Activated CD8-positive, alpha-beta memory T cell treated with anti-CD3 and anti-CD28 coated beads for 36 hours (primary cell): Measurements from ENCODE around the gene GOLGA6L24. TPM values are rescaled to one million over a fixed set of nuclear protein-coding genes. Genes with fewer than 3 reads are reported as not detected.
"Not testable (repeated sequence)": the region's sequence is repeated elsewhere in the genome, so short reads cannot be mapped to it uniquely, and the experiment has no call there.

Source experiments
- CTCF ChIA-PET: fragments of 350-600 bp; sonication (Branson Sonifier 250); formaldehyde crosslinking; loops from one replicate; lab custom pipeline; 2021; ENCODE audit warnings: antibody characterized with exemption; lab: Charles Lee
- POLR2A ChIA-PET: fragments of 350-600 bp; sonication (Branson Sonifier 250); formaldehyde crosslinking; loops from one replicate; lab custom pipeline; 2021; ENCODE audit warnings: antibody characterized with exemption; lab: Charles Lee
- total RNA-seq, 2 experiments: library from RNA; stranded (reverse); gene quantifications; one replicate each; pipeline ENCODE4 v1.2.3, GENCODE V29; 2021

Gene GOLGA6L24
- not detected for total RNA-seq

GRCh38 chr15:28357984-28358383 lies at the start of gene GOLGA6L24:
Gene GOLGA6L24, minus strand, starts transcription at chr15:28358084. Its CDS starts 61 bp downstream, at chr15:28358023.
- POLR2A ChIA-PET, CTCF ChIA-PET: not testable (repeated sequence)

GRCh38 chr15:28402774-28403435 lies 45.0 kb upstream of the GOLGA6L24 start:
- CTCF ChIA-PET, POLR2A ChIA-PET: not testable (repeated sequence)

- POLR2A ChIA-PET, CTCF ChIA-PET: not testable (repeated sequence)
Observed at GRCh38 chr15:28396022-28396421, 38.1 kb upstream of the GOLGA6L24 start.

- POLR2A ChIA-PET: not testable (repeated sequence)
Observed at GRCh38 chr15:28380053-28380452, 22.2 kb upstream of the GOLGA6L24 start.

GRCh38 chr15:28378364-28378763 lies 20.5 kb upstream of the GOLGA6L24 start, which contains the start of gene GOLGA8F:
Gene GOLGA8F, plus strand, starts transcription at chr15:28378664. Its CDS starts 98 bp downstream, at chr15:28378762.
- CTCF ChIA-PET: not testable (repeated sequence)

More at GRCh38 chr15:28380053-28380452, 22.2 kb upstream of the GOLGA6L24 start:
- CTCF ChIA-PET: not testable (repeated sequence)

DNA sequence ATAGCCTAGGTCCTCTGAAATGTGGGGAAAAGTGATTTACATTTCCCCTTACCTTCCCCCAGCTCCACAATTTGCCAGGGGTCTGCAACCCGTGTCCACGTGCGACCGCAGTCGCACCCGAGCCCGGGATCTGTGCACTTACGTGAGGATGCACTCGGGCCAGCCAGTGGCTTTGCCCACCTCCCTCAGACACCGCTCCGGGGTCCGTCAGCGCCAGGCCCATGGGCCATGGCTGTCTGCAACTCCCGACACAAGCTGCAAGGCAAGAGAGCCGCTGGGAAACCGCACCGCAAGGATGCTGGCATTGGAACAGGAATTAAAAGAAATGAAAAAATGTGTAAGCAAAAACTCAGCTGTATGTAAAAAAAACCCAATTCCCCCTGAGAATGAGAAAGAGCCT lies 7.6 kb upstream of the GOLGA6L24 start:
- CTCF ChIA-PET, POLR2A ChIA-PET: not testable (repeated sequence)

More at GRCh38 chr15:28378364-28378763, 20.5 kb upstream of the GOLGA6L24 start, which contains the start of gene GOLGA8F:
- POLR2A ChIA-PET: not testable (repeated sequence)

DNA sequence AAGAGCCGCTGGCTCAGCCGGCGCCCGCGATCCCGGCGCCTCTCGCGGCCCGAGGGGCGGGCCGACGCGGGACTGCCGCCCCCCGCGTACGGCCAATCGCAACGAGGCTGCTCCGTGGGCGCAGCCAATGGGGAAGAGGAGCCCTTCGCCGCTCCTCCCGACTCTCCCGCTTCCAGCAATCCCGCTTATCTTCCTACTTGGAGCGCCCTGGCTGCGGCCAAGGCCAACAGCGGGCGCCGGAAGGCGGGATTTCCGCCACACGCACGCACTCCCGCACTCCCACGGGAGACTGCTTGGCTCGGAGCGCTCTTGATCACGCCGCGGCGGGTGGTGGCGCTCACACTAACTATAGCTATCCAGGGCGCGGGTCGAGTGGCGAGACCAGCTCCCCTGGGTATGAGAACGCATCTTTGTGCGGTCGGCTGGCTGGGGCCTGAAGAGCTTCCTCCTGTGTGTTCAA lies 35.7 kb downstream of the GOLGA6L24 start, which contains the start of gene HERC2:
HERC2 (minus strand) TSS at position 51 of the 460 bp plus-strand sequence. CDS start 746 bp downstream, outside the sequence.
- POLR2A ChIA-PET, CTCF ChIA-PET: not testable (repeated sequence)

DNA sequence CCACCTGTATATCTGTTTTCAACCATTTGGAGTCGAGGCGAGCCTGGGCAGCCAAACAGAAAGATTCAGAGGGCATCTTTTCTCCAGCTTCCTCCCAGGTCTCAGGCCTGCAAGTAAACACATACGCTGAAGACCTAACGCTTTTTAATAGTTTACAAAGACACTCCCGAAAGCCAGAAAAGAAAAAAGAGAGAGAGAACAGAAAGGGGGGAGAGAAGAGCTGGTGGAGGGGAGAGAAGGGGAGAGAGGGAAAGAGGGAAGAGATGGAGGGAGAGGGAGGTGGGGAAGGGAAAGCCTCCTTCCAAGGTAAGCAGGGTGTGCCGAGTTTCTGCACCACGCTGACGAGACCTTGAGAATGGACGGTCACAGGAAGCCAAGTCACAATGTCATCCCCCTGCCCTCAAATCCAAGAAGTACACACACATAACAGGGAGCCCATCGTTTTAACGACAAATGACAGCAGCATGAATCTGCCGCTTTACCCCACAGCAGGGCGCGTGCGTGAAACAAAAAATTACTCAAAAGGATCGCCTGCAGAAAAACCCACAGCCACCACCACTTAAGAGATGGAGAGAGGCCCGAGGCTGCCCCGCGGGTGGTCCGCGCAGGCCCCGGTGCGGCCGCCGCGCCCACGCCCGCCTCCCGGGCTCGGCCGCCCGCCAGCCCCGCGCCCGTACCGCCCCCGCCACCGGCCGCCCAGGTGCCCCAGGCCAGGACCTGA lies 36.4 kb downstream of the GOLGA6L24 start:
- CTCF ChIA-PET, POLR2A ChIA-PET: not testable (repeated sequence)

DNA sequence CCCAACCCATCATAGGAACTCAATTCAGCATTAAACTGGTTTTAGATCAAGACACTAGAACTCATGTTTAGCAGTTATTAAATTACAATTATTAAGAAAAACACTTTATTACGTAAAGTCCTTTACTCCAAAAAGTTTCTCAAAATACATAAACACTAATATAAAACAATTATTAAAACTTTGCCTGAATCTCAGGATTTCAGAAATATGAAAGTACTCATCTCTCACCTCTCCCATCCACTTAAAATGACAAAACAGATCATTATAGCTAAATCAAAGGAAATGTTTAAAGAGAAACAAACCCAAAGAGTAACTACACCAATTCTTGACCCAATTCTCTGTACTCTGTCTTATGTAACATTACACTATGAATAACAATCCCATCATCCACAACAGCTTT lies 38.2 kb downstream of the GOLGA6L24 start:
- POLR2A ChIA-PET, CTCF ChIA-PET: not testable (repeated sequence)

DNA sequence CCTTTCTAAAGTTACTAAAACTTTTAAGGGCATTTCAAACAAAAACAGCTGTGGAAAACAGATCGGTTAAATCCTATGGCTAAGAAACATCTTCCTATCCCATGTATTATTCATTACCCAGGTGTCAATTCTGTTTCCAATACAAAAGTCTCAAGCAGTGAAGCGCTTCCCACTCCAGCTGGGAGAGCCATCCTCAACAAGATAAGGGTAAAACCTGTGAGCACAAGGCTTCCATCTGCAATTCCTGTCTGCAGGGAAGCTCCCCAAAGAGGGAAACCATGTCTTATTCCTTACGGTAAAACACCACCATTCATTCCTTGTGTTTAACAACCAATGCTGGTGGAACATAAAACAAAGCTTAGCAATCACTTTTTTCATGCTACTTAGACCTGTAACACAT lies 39.1 kb downstream of the GOLGA6L24 start:
- CTCF ChIA-PET, POLR2A ChIA-PET: not testable (repeated sequence)

- CTCF ChIA-PET, POLR2A ChIA-PET: not testable (repeated sequence)
Observed at GRCh38 chr15:28318122-28318521, 39.8 kb downstream of the GOLGA6L24 start.

- POLR2A ChIA-PET, CTCF ChIA-PET: not testable (repeated sequence)
Observed at GRCh38 chr15:28316958-28317357, 40.9 kb downstream of the GOLGA6L24 start.

- POLR2A ChIA-PET, CTCF ChIA-PET: not testable (repeated sequence)
Observed at GRCh38 chr15:28310454-28310853, 47.4 kb downstream of the GOLGA6L24 start.

DNA sequence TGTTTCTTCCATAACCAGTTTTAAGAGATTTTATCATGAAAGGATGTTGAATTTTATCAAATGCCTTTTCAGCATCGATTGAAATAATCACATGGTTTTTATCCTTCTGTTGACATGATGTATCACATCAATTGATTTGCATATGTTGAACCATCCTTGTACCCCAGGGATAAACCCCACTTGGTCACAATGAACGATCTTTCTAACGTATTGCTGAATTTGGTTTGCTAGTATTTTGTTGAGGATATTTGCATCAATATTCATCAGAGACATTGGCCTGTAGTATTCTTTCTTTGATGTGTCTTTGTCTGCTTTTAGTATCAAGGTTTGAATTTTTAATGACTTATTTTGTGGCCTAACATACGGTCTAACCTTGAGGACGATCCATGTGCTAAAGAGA lies 49.2 kb downstream of the GOLGA6L24 start:
- POLR2A ChIA-PET, CTCF ChIA-PET: not testable (repeated sequence)

Other genes with a start within 250 kb of the GOLGA6L24 start
- 10 to 100 TPM; 31.3 to 32.8 TPM for gene HERC2, start 35.9 kb downstream of the GOLGA6L24 start, total RNA-seq
- not detected for gene GOLGA8F, start 20.6 kb upstream of the GOLGA6L24 start, total RNA-seq
- not detected for gene GOLGA8G, start 174.9 kb upstream of the GOLGA6L24 start, total RNA-seq
- not detected for gene GOLGA6L25, start 195.5 kb upstream of the GOLGA6L24 start, total RNA-seq